ENCODE data around the gene TCTA.

Gene TCTA
- total RNA-seq: 17.7 to 42.8 (median 20.3) reads per million in 9 experiments

- Mint-ChIP-seq H3K4me3 (peak within 1 kb of the TSS; percentile 91 to 92), H3K27ac (peak within 1 kb of the TSS; percentile 96 to 98), H3K4me1 (ENCODE audit: low read depth in 2 of 2) (peaks cover 59 to 66% of the 10 kb centered on the region in 2 donors), H3K27me3 (no peaks in the 10 kb centered on the region), H3K9me3 (no peaks in the 10 kb centered on the region), H3K36me3 (ENCODE audit: insufficient read depth) (peaks cover 46% of the 10 kb centered on the region)
- DNase-seq (peak; percentile 96 to 99 (median 97)), ATAC-seq (replicated peaks) (peak; percentile 77)
Measured at GRCh38 chr3:49411968-49412631, at the start of gene TCTA, which contains the start of gene RHOA. Gene TCTA (plus strand): TSS chr3:49412423. CDS start chr3:49412427, 4 bp downstream. Gene RHOA (minus strand): TSS chr3:49411976. CDS start chr3:49375589, 36,387 bp downstream.

- H3K36me3 Mint-ChIP-seq (ENCODE audit: insufficient read depth): peaks cover 98% of the 10 kb centered on the region
- peak overlapping the region in 1 of 2 donors; percentile 77 for H3K27ac Mint-ChIP-seq
- ATAC-seq (replicated peaks) (no peak), DNase-seq (no peak)
- H3K9me3 Mint-ChIP-seq: no peaks in the 10 kb centered on the region
- no peak overlapping the region for H3K4me3 Mint-ChIP-seq
- H3K27me3 Mint-ChIP-seq: no peaks in the 10 kb centered on the region
- peaks cover 10 to 13% of the 10 kb centered on the region in 2 donors for H3K4me1 Mint-ChIP-seq (ENCODE audit: low read depth in 2 of 2)
Measured at GRCh38 chr3:49362561-49362960, 49.7 kb upstream of the TCTA start.

GRCh38 chr3:49370585-49371290 is 41.5 kb upstream of the TCTA start:
- no peak overlapping the region for H3K4me3 Mint-ChIP-seq
- peaks cover 91% of the 10 kb centered on the region for H3K36me3 Mint-ChIP-seq (ENCODE audit: insufficient read depth)
- H3K4me1 Mint-ChIP-seq (ENCODE audit: low read depth in 2 of 2): peaks cover 18 to 36% of the 10 kb centered on the region in 2 donors
- peak overlapping the region; percentile 42 to 50 for H3K27ac Mint-ChIP-seq
- ATAC-seq (replicated peaks): no peak
- no peaks in the 10 kb centered on the region for H3K27me3 Mint-ChIP-seq
- DNase-seq: no peak
- H3K9me3 Mint-ChIP-seq: no peaks in the 10 kb centered on the region

- Mint-ChIP-seq H3K27ac (peak overlapping the region in 1 of 2 donors; percentile 50), H3K36me3 (ENCODE audit: insufficient read depth) (peaks cover 84% of the 10 kb centered on the region), H3K4me3 (no peak overlapping the region), H3K27me3 (no peaks in the 10 kb centered on the region), H3K4me1 (ENCODE audit: low read depth in 2 of 2) (peaks cover 20 to 31% of the 10 kb centered on the region in 2 donors), H3K9me3 (no peaks in the 10 kb centered on the region)
- ATAC-seq (replicated peaks) (no peak), DNase-seq (no peak)
Measured at GRCh38 chr3:49371946-49372345, 40.3 kb upstream of the TCTA start.

GRCh38 chr3:49377483-49377882 is 34.7 kb upstream of the TCTA start:
- Mint-ChIP-seq H3K4me1 (ENCODE audit: low read depth in 2 of 2) (peaks cover 29 to 47% of the 10 kb centered on the region in 2 donors), H3K27me3 (no peaks in the 10 kb centered on the region), H3K4me3 (peak overlapping the region in 1 of 2 donors; percentile 20), H3K27ac (peak overlapping the region in 1 of 2 donors; percentile 87), H3K36me3 (ENCODE audit: insufficient read depth) (peaks cover 46% of the 10 kb centered on the region), H3K9me3 (no peaks in the 10 kb centered on the region)
- DNase-seq (peak in 1 of 3 experiments; percentile 10), ATAC-seq (replicated peaks) (peak; percentile 72)

GRCh38 chr3:49378249-49378895 is 33.9 kb upstream of the TCTA start:
- Mint-ChIP-seq H3K27me3 (no peaks in the 10 kb centered on the region), H3K4me3 (peak overlapping the region; percentile 29 to 66), H3K27ac (peak overlapping the region; percentile 87 to 90), H3K9me3 (no peaks in the 10 kb centered on the region), H3K36me3 (ENCODE audit: insufficient read depth) (peaks cover 38% of the 10 kb centered on the region), H3K4me1 (ENCODE audit: low read depth in 2 of 2) (peaks cover 31 to 49% of the 10 kb centered on the region in 2 donors)
- DNase-seq (no peak), ATAC-seq (replicated peaks) (no peak)

- ATAC-seq (replicated peaks) (no peak), DNase-seq (no peak)
- Mint-ChIP-seq H3K4me3 (peak overlapping the region; percentile 29 to 34), H3K36me3 (ENCODE audit: insufficient read depth) (peaks cover 36% of the 10 kb centered on the region), H3K27ac (peak overlapping the region; percentile 74 to 80), H3K27me3 (no peaks in the 10 kb centered on the region), H3K9me3 (no peaks in the 10 kb centered on the region), H3K4me1 (ENCODE audit: low read depth in 2 of 2) (peaks cover 45 to 63% of the 10 kb centered on the region in 2 donors)
Measured at GRCh38 chr3:49383387-49383786, 28.8 kb upstream of the TCTA start.

GRCh38 chr3:49385617-49386016 is 26.6 kb upstream of the TCTA start:
- Mint-ChIP-seq H3K27me3 (no peaks in the 10 kb centered on the region), H3K27ac (peak overlapping the region in 1 of 2 donors; percentile 50), H3K4me1 (ENCODE audit: low read depth in 2 of 2) (peaks cover 42 to 51% of the 10 kb centered on the region in 2 donors), H3K4me3 (peak overlapping the region in 1 of 2 donors; percentile 62), H3K9me3 (no peaks in the 10 kb centered on the region), H3K36me3 (ENCODE audit: insufficient read depth) (peaks cover 35% of the 10 kb centered on the region)
- DNase-seq (no peak), ATAC-seq (replicated peaks) (no peak)

- DNase-seq (no peak), ATAC-seq (replicated peaks) (no peak)
- Mint-ChIP-seq H3K27me3 (no peaks in the 10 kb centered on the region), H3K27ac (peak overlapping the region; percentile 50 to 67), H3K9me3 (no peaks in the 10 kb centered on the region), H3K36me3 (ENCODE audit: insufficient read depth) (peaks cover 41% of the 10 kb centered on the region), H3K4me1 (ENCODE audit: low read depth in 2 of 2) (peaks cover 42 to 51% of the 10 kb centered on the region in 2 donors), H3K4me3 (peak overlapping the region; percentile 24 to 62)
Measured at GRCh38 chr3:49386056-49386756, 26.0 kb upstream of the TCTA start.

GRCh38 chr3:49387721-49388120 is 24.5 kb upstream of the TCTA start:
- peaks cover 41 to 51% of the 10 kb centered on the region in 2 donors for H3K4me1 Mint-ChIP-seq (ENCODE audit: low read depth in 2 of 2)
- no peaks in the 10 kb centered on the region for H3K9me3 Mint-ChIP-seq
- ATAC-seq (replicated peaks) (peak; percentile 31), DNase-seq (no peak)
- no peaks in the 10 kb centered on the region for H3K27me3 Mint-ChIP-seq
- peaks cover 47% of the 10 kb centered on the region for H3K36me3 Mint-ChIP-seq (ENCODE audit: insufficient read depth)
- H3K4me3 Mint-ChIP-seq: peak overlapping the region; percentile 8 to 38
- peak overlapping the region; percentile 41 to 82 for H3K27ac Mint-ChIP-seq

- H3K27me3 Mint-ChIP-seq: no peaks in the 10 kb centered on the region
- H3K4me3 Mint-ChIP-seq: peak overlapping the region; percentile 8 to 38
Measured at GRCh38 chr3:49388289-49388820, 23.9 kb upstream of the TCTA start.

GRCh38 chr3:49389297-49389696 is 22.9 kb upstream of the TCTA start:
- peaks cover 54% of the 10 kb centered on the region for H3K36me3 Mint-ChIP-seq (ENCODE audit: insufficient read depth)
- H3K9me3 Mint-ChIP-seq: no peaks in the 10 kb centered on the region
- peak overlapping the region in 1 of 2 donors; percentile 82 for H3K27ac Mint-ChIP-seq
- H3K4me3 Mint-ChIP-seq: peak overlapping the region in 1 of 2 donors; percentile 14
- ATAC-seq (replicated peaks) (no peak), DNase-seq (no peak)
- H3K4me1 Mint-ChIP-seq (ENCODE audit: low read depth in 2 of 2): peaks cover 38 to 52% of the 10 kb centered on the region in 2 donors
- no peaks in the 10 kb centered on the region for H3K27me3 Mint-ChIP-seq

More at GRCh38 chr3:49388289-49388820, 23.9 kb upstream of the TCTA start:
- H3K4me1 Mint-ChIP-seq (ENCODE audit: low read depth in 2 of 2): peaks cover 41 to 53% of the 10 kb centered on the region in 2 donors
- ATAC-seq (replicated peaks) (peak; percentile 16), DNase-seq (no peak)
- peak overlapping the region; percentile 41 to 82 for H3K27ac Mint-ChIP-seq
- H3K9me3 Mint-ChIP-seq: no peaks in the 10 kb centered on the region
- peaks cover 53% of the 10 kb centered on the region for H3K36me3 Mint-ChIP-seq (ENCODE audit: insufficient read depth)

All from effector memory CD8-positive, alpha-beta T cell (primary cell).